Activated CD4-positive, alpha-beta memory T cell treated with anti-CD3 and anti-CD28 coated beads, Interleukin-2, amount 10 ng/mL, durations not matched to agents 7 days and 5 days (primary cell): Measurements from ENCODE around the gene FAM217A. TPM values are rescaled to one million over a fixed set of nuclear protein-coding genes. Genes with fewer than 3 reads are reported as not detected.

ENCODE experiments used
- CTCF ChIA-PET: fragments of 350-600 bp; sonication (Branson Sonifier 250); formaldehyde crosslinking; loops from one replicate; lab custom pipeline; 2021; ENCODE audit warnings: antibody characterized with exemption, inconsistent platforms; lab: Charles Lee
- POLR2A ChIA-PET: fragments of 350-600 bp; sonication (Branson Sonifier 250); formaldehyde crosslinking; loops from one replicate; lab custom pipeline; 2021; ENCODE audit warnings: antibody characterized with exemption; lab: Charles Lee
- DNase-seq: peaks from one replicate; pipeline ENCODE4 v3.0.0-alpha.2; 2020
- H3K27ac Mint-ChIP-seq: one replicate; pipeline ENCODE4 v1.8.0; 2021; ENCODE audit warnings: mild to moderate bottlenecking, mixed read lengths
- H3K27me3 Mint-ChIP-seq: one replicate; pipeline ENCODE4 v1.8.0; 2021; ENCODE audit warnings: mixed read lengths
- H3K36me3 Mint-ChIP-seq: one replicate; pipeline ENCODE4 v1.8.0; 2021; ENCODE audit warnings: low read depth, mixed read lengths
- H3K4me1 Mint-ChIP-seq: one replicate; pipeline ENCODE4 v1.8.0; 2021; ENCODE audit warnings: mixed read lengths
- H3K4me3 Mint-ChIP-seq: one replicate; pipeline ENCODE4 v1.8.0; 2021; ENCODE audit warnings: mild to moderate bottlenecking, mixed read lengths
- H3K9me3 Mint-ChIP-seq: one replicate; pipeline ENCODE4 v1.8.0; 2021; ENCODE audit warnings: mixed read lengths
- total RNA-seq, 2 experiments: library from RNA; stranded (reverse); gene quantifications; one replicate each; pipeline ENCODE4 v1.2.3, GENCODE V29; 2021

Gene FAM217A
- total RNA-seq, 2 experiments from 2014 or later, result not detected

DNA sequence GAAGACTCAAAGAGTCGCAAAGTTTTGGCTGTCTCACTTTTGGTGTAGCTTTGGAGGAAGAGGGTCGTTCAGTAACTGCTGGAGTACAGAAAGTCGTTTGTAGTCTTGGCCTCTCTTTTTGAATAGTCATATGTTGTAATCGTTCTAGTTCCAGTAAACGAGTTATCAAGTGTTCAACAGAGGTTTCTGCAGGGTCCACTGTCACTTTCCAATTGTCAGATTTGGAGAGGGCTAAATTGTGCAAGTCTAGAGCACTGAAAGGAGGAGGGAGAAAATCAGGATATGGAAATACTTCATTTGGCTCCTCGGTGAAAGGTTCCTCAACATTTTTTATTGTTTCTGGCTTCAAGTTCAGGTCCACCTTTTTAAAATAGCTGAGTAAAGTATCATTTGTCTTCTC lies 9.7 kb downstream of the FAM217A start:
- H3K36me3 Mint-ChIP-seq, result peaks cover 21% of the 10 kb centered on the region
- CTCF ChIA-PET, result no interaction called here

DNA sequence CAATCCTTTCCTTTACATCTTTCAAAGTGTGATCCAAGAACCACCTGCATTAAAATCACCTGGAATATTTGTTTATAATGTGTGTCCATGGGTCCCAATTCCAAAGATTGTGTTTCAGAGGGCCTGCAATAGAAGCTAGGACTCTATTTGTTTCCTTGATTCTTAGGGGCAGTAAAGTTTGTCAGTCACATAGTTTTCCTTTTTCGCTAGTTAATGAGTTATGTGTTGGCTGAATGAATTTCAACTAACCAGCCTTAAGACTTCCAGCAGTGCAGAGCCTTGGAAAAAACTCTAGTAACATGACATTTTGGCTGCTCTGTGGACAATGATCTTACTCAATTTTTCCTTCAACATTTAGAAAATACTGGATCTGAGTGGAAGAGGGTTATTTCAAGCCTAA lies 11.3 kb downstream of the FAM217A start:
- ChIA-PET POLR2A (interaction anchor here (0.7 to 1.2 kb wide), 2 partner anchors 9 to 12 kb away, joined by 3 read pairs; no protein-coding TSS in a partner anchor), CTCF (interaction anchor here (0.7 kb wide), 1 partner anchor 60 kb away, joined by 3 read pairs; no protein-coding TSS in a partner anchor)
- H3K36me3 Mint-ChIP-seq, result peaks cover 35% of the 10 kb centered on the region
- H3K4me3 Mint-ChIP-seq, result no peak overlapping the region
- no peak overlapping the region for H3K27ac Mint-ChIP-seq
- no peaks in the 10 kb centered on the region for H3K9me3 Mint-ChIP-seq
- peaks cover 1% of the 10 kb centered on the region for H3K4me1 Mint-ChIP-seq
- no peak for DNase-seq
- H3K27me3 Mint-ChIP-seq, result no peaks in the 10 kb centered on the region

More for the DNA sequence above, 9.7 kb downstream of the FAM217A start:
- Mint-ChIP-seq H3K9me3 (no peaks in the 10 kb centered on the region), H3K4me3 (no peak overlapping the region), H3K4me1 (no peaks in the 10 kb centered on the region), H3K27ac (no peak overlapping the region), H3K27me3 (no peaks in the 10 kb centered on the region)
- POLR2A ChIA-PET, result interaction anchor here (1.5 kb wide), 1 partner anchor 11 kb away, joined by 3 read pairs; no protein-coding TSS in a partner anchor
- DNase-seq, result no peak

DNA sequence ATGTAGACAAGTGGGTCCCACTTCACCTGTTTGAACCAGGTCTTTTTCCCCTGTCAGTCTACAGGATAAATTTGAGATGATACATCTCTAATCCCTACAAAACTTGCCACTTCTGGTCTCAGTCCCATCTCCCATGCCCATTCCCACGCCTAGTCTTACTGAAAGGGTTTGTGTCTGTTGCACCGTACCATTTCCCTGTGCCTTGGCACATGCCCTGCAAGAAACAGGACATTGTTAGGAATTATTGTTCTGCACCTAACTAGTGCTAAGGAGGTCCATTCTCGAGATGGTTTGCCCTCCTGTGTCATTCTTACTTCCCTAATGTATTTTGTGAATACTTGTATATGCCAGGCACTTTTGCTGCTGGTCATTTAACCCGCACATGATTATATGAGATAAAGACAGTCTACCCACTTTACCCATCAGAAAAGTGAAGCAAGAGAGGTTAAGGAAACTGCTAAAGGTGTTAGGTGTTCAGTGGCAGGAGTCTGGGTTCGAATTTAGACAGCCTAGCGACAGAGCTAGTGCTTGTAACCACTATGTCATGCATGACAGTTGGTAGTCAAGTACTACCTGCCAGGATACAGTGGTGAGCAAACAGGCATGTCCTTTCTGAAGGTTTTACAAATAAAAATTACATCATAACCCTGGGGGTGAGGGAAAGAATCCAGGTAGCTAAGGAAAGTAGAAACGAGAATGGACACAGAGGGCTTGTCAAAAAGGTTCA lies 12.7 kb downstream of the FAM217A start:
- H3K36me3 Mint-ChIP-seq, result peaks cover 42% of the 10 kb centered on the region
- no peak for DNase-seq
- no peaks in the 10 kb centered on the region for H3K9me3 Mint-ChIP-seq
- ChIA-PET POLR2A (interaction anchor here (1.5 kb wide), 1 partner anchor 48 kb away, joined by 4 read pairs; no protein-coding TSS in a partner anchor), CTCF (interaction anchor here (0.6 to 0.7 kb wide), 2 partner anchors 20 to 1165 kb away, joined by 4 read pairs; no protein-coding TSS in a partner anchor)
- peaks cover 1% of the 10 kb centered on the region for H3K4me1 Mint-ChIP-seq
- H3K27me3 Mint-ChIP-seq, result no peaks in the 10 kb centered on the region
- no peak overlapping the region for H3K27ac Mint-ChIP-seq
- H3K4me3 Mint-ChIP-seq, result no peak overlapping the region

DNA sequence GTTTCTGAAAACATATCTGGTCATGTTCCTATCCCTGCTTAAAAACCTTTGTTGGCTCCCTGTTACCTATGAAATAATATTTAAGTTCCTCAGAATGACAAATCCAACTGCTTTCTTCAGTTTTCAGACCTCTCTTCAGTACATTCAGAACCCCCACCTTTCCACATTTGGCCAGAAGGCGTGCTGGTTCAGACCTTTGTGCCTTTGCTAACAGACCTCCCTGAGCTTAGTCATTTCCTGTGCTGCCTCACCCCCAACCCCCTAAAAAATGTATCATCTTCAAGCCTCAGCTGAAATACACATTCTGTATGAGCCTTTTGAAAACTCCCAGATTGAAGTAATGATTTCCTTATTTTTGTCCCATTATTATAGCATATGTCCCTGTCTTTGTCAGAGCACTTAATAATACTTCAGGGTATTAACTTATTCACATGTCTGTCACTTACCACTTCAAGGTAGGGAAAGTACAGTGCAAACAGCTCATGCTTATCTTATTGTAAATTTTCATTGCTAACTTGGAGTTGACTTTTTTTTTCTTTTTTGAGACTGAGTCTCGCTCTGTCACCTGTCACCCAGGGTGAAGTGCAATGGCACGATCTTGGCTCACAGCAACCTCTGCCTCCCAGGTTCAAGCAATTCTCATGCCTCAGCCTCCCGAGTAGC lies 19.7 kb downstream of the FAM217A start:
- H3K27me3 Mint-ChIP-seq, result no peaks in the 10 kb centered on the region
- H3K9me3 Mint-ChIP-seq, result no peaks in the 10 kb centered on the region
- peak; percentile 71 for DNase-seq
- peak overlapping the region; percentile 54 for H3K4me3 Mint-ChIP-seq
- CTCF ChIA-PET, result interaction anchor here (0.6 to 5.1 kb wide), 13 partner anchors 9 to 869 kb away, joined by 3 to 24 read pairs (median 5); partner anchors contain the start of gene ECI2
- POLR2A ChIA-PET, result interaction anchor here (0.6 to 7.2 kb wide), 12 partner anchors 9 to 883 kb away, joined by 3 to 65 read pairs (median 4); partner anchors contain the start of gene ECI2
- H3K36me3 Mint-ChIP-seq, result peaks cover 70% of the 10 kb centered on the region
- H3K4me1 Mint-ChIP-seq, result peaks cover 39% of the 10 kb centered on the region
- H3K27ac Mint-ChIP-seq, result peak overlapping the region; percentile 84

DNA sequence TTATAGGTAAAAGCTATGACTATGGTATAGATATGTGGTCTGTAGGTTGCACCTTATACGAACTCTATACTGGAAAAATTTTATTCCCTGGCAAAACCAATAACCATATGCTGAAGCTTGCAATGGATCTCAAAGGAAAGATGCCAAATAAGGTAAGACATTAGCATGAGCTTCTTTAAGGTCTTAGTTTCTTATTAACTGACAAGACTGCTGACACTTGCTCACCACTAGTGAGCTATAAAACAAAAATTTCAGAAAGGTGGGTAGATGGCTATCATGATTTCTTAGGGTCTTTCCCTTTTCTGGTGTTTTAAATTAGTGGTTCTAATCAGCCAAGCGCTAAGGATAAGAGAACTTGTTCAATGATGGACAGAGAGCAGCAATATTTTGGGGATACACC lies 21.9 kb downstream of the FAM217A start:
- H3K27me3 Mint-ChIP-seq, result no peaks in the 10 kb centered on the region
- H3K4me1 Mint-ChIP-seq, result peaks cover 39% of the 10 kb centered on the region
- ChIA-PET POLR2A (interaction anchor here (0.7 to 7.2 kb wide), 4 partner anchors 24 to 40 kb away, joined by 3 to 65 read pairs (median 3); a partner anchor contains a TSS), CTCF (interaction anchor here (0.6 to 5.1 kb wide), 5 partner anchors 36 to 153 kb away, joined by 3 to 24 read pairs (median 20); partner anchors contain the start of gene ECI2)
- no peak overlapping the region for H3K4me3 Mint-ChIP-seq
- H3K27ac Mint-ChIP-seq, result peak overlapping the region; percentile 10
- peaks cover 68% of the 10 kb centered on the region for H3K36me3 Mint-ChIP-seq
- no peaks in the 10 kb centered on the region for H3K9me3 Mint-ChIP-seq
- no peak for DNase-seq

DNA sequence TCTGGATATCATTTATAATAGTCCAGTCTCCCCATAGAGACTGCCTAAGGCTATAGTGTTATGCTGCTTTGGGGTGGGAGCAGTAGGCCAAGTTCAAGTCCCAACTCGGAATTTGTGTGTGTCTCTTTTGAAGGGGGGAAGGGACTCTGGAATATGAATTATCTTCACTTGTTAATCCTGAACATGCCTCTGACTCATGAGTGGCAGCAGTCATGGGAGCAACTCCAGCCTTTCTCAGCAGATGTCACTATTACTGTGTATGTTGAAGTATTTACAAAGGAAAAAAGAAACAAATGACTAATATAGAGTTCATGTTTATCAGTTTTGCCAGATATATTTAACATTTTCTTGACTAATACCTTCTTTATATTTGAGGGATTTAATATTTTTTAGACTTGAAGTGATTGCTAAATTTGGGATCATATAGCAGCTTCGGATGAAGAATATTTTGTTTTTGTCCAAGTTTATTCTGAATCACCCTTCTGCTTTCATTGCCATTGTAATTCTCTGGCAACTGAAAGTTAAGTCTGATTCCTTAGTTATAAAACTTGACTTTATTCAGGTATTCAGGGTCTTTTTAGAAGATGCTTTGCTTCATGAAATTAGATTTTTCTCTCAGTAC lies 23.4 kb downstream of the FAM217A start:
- Mint-ChIP-seq H3K36me3 (peaks cover 66% of the 10 kb centered on the region), H3K27me3 (no peaks in the 10 kb centered on the region), H3K27ac (peak overlapping the region; percentile 54), H3K4me3 (no peak overlapping the region), H3K4me1 (peaks cover 34% of the 10 kb centered on the region), H3K9me3 (no peaks in the 10 kb centered on the region)
- CTCF ChIA-PET, result interaction anchor here (1.4 to 5.1 kb wide), 5 partner anchors 34 to 155 kb away, joined by 5 to 24 read pairs (median 15); partner anchors contain the start of gene ECI2
- DNase-seq, result peak; percentile 26
- POLR2A ChIA-PET, result interaction anchor here (0.9 to 7.2 kb wide), 3 partner anchors 33 to 100 kb away, joined by 3 to 65 read pairs (median 3); partner anchors contain the start of gene ECI2

DNA sequence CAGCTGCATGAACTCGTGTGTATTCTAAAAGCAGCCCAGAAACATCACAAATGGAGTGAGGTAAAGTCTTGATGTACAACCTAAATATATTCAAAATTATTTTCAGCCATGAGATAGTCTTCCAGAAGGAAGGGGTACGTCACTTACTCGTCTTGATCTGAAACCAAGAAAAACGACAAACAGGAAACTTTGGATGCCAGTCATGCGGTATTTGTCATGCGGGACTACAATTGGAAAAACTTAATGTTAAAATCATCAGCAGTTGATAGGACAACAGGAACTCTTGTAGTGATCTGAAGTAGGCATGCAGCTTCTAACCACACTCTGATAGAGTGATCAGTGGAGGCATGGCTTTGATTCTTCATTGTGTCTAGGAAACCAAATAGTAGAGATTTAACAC lies 29.7 kb downstream of the FAM217A start:
- no peak for DNase-seq
- peaks cover 70% of the 10 kb centered on the region for H3K36me3 Mint-ChIP-seq
- H3K27ac Mint-ChIP-seq, result no peak overlapping the region
- H3K9me3 Mint-ChIP-seq, result no peaks in the 10 kb centered on the region
- H3K4me1 Mint-ChIP-seq, result peaks cover 1% of the 10 kb centered on the region
- H3K4me3 Mint-ChIP-seq, result no peak overlapping the region
- ChIA-PET POLR2A (no interaction called here), CTCF (interaction anchor here (0.7 kb wide), 1 partner anchor 63 kb away, joined by 8 read pairs; no protein-coding TSS in a partner anchor)
- no peaks in the 10 kb centered on the region for H3K27me3 Mint-ChIP-seq

DNA sequence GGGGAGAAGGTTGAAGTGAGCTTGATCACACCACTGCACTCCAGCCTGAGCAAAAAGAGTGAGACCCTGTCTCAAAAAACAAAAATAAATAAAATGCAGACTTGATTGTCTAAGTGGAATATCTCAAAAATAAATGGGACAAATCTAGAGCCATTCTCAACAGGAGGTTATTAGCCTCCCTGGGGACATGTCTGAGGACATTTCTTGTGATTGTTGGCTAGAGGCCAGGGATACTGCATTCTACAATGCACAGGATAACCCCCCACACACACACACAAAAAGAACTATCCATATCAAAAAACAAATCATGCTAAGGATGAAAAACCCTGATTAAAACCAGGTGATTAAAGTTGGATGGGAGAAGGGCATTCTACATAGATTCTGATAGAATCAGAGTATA lies 37.5 kb downstream of the FAM217A start:
- H3K4me3 Mint-ChIP-seq, result no peak overlapping the region
- peak overlapping the region; percentile 18 for H3K27ac Mint-ChIP-seq
- H3K27me3 Mint-ChIP-seq, result no peaks in the 10 kb centered on the region
- H3K9me3 Mint-ChIP-seq, result no peaks in the 10 kb centered on the region
- ChIA-PET CTCF (no interaction called here), POLR2A (no interaction called here)
- DNase-seq, result no peak
- peaks cover 17% of the 10 kb centered on the region for H3K4me1 Mint-ChIP-seq
- H3K36me3 Mint-ChIP-seq, result peaks cover 86% of the 10 kb centered on the region

DNA sequence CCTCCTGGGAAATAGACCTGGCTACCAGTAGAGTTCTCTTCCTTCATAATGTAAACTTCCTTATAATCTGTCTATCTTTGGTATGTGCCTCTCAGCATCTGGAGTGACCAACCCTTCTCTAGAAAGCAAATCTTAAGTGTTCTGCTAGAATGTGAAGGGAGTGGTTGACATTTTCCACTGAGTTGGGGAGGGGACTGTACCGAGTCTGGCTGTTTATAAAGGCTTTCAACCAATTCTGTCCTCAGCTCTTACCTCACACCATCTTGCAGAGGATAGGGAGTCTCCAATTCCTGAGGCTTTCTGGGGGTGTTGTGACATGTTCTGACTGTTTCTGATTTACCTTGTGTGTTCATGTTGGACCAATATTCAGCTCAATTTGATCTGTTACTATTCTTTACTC lies 39.6 kb downstream of the FAM217A start:
- Mint-ChIP-seq H3K27me3 (no peaks in the 10 kb centered on the region), H3K27ac (peak overlapping the region; percentile 6), H3K36me3 (peaks cover 79% of the 10 kb centered on the region), H3K4me1 (peaks cover 28% of the 10 kb centered on the region), H3K4me3 (no peak overlapping the region), H3K9me3 (no peaks in the 10 kb centered on the region)
- CTCF ChIA-PET, result interaction anchor here (1.6 to 1.9 kb wide), 2 partner anchors 18 to 20 kb away, joined by 6 read pairs; a partner anchor contains a TSS
- DNase-seq, result no peak
- POLR2A ChIA-PET, result interaction anchor here (1.1 to 1.8 kb wide), 2 partner anchors 11 to 21 kb away, joined by 4 to 6 read pairs; no protein-coding TSS in a partner anchor

DNA sequence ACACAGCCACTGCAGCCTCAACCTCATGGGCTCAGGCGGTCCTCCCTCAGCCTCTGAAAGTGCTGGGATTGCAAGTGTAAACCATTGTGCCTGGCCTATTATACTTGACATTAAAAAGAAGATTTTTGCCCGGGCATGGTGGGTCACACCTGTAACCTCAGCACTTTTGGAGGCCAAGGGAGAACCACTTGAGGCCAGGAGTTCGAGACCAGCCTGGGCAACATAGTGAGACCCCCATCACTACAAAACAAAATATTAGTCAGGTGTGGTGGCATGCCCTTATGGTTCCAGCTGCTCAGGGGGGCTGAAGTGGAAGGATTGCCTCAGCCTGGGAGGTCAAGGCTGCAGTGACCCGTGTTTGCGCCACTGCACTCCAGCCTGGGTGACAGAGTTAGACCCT lies 42.4 kb downstream of the FAM217A start:
- H3K4me1 Mint-ChIP-seq, result peaks cover 49% of the 10 kb centered on the region
- POLR2A ChIA-PET, result interaction anchor here (0.6 to 1.4 kb wide), 2 partner anchors 16 to 65 kb away, joined by 3 to 11 read pairs; a partner anchor contains a TSS
- peaks cover 72% of the 10 kb centered on the region for H3K36me3 Mint-ChIP-seq
- DNase-seq, result no peak
- CTCF ChIA-PET, result interaction anchor here (1.1 kb wide), 1 partner anchor 15 kb away, joined by 4 read pairs; a partner anchor contains a TSS
- H3K27ac Mint-ChIP-seq, result no peak overlapping the region
- H3K9me3 Mint-ChIP-seq, result no peaks in the 10 kb centered on the region
- H3K27me3 Mint-ChIP-seq, result no peaks in the 10 kb centered on the region
- no peak overlapping the region for H3K4me3 Mint-ChIP-seq

DNA sequence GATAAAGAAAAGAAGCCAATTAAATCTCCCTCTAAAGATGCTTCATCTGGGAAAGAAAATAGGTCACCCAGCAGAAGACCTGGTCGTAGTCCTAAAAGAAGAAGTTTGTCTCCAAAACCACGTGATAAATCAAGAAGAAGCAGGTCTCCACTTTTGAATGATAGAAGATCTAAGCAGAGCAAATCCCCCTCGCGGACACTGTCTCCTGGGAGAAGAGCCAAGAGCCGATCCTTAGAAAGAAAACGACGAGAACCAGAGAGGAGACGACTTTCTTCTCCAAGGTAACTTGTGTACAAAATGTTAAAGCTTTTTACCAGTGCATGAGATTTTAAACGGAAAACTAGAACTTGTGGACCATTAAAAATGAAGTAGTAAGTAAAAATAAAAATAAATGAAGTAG lies 46.5 kb downstream of the FAM217A start:
- no peaks in the 10 kb centered on the region for H3K9me3 Mint-ChIP-seq
- POLR2A ChIA-PET, result interaction anchor here (1.4 to 2.5 kb wide), 4 partner anchors 9 to 25 kb away, joined by 3 to 12 read pairs (median 4); a partner anchor contains a TSS
- peaks cover 73% of the 10 kb centered on the region for H3K4me1 Mint-ChIP-seq
- no peak for DNase-seq
- no peak overlapping the region for H3K27ac Mint-ChIP-seq
- no peak overlapping the region for H3K4me3 Mint-ChIP-seq
- CTCF ChIA-PET, result interaction anchor here (1.1 to 4.2 kb wide), 2 partner anchors 11 to 42 kb away, joined by 3 to 17 read pairs; a partner anchor contains a TSS
- no peaks in the 10 kb centered on the region for H3K27me3 Mint-ChIP-seq
- peaks cover 66% of the 10 kb centered on the region for H3K36me3 Mint-ChIP-seq

DNA sequence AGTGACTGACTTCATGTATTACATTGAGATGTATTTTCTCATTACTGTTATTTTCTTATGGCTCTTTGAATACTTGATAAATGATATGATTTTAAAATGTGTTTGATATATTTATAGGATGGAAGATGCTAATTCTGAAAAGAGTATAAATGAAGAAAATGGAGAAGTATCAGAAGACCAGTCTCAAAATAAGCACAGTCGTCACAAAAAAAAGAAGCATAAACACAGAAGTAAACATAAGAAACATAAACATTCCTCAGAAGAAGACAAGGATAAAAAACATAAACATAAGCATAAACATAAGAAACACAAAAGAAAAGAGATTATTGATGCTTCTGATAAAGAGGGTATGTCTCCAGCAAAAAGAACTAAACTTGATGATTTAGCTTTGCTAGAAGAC lies 47.5 kb downstream of the FAM217A start:
- H3K27me3 Mint-ChIP-seq, result no peaks in the 10 kb centered on the region
- H3K27ac Mint-ChIP-seq, result no peak overlapping the region
- POLR2A ChIA-PET, result interaction anchor here (3.4 kb wide), 1 partner anchor 10 kb away, joined by 16 read pairs; a partner anchor contains a TSS
- DNase-seq, result no peak
- CTCF ChIA-PET, result interaction anchor here (1.3 to 4.2 kb wide), 2 partner anchors 10 to 28 kb away, joined by 6 to 17 read pairs; a partner anchor contains a TSS
- peaks cover 65% of the 10 kb centered on the region for H3K36me3 Mint-ChIP-seq
- H3K4me1 Mint-ChIP-seq, result peaks cover 71% of the 10 kb centered on the region
- no peaks in the 10 kb centered on the region for H3K9me3 Mint-ChIP-seq
- H3K4me3 Mint-ChIP-seq, result no peak overlapping the region
